Measurements from ENCODE around the gene PYROXD2. TPM values are rescaled to one million over a fixed set of nuclear protein-coding genes. Genes with fewer than 3 reads are reported as not detected.

PYROXD2 gene
- total RNA-seq, 2 donors from 2014 or later = 5.9 to 9.4 TPM

DNA sequence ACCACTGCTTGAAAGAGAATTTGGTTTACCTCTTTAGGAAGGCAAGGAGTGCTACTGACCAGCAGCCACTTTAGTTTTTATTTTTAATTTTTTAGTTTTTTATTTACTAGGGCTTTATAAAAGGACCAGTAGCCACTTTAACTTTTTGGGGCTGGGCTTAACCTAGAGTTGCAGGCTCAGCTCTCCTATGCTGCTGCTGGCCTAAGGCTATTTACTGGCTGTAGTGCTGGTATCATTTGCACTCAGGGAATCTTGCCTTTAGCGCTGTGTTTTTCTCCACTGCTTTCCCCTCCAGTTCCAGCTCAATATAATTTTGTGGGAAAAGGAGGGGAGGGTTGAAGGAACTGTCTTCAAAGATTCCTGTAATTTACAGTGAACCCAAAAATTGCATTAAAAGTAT, 18.4 kb upstream of the PYROXD2 start:
- Histone ChIP-seq H3K36me3 (peaks cover 23% of the 10 kb centered on the region), H3K27ac (no peak overlapping the region), H3K27me3 (no peaks in the 10 kb centered on the region), H3K9me3 (no peaks in the 10 kb centered on the region), H3K4me3 (no peak overlapping the region), H3K9ac (ENCODE audit: low read depth in 2 of 2, low read length in 2 of 2) (no peak overlapping the region), H3K4me1 (no peaks in the 10 kb centered on the region)
- intact Hi-C loops (cut with DNase I) = no loop called here
- DNase-seq = no peak
- no peak for TF ChIP-seq CTCF (IDR thresholded peaks at IDR 0.05)

DNA sequence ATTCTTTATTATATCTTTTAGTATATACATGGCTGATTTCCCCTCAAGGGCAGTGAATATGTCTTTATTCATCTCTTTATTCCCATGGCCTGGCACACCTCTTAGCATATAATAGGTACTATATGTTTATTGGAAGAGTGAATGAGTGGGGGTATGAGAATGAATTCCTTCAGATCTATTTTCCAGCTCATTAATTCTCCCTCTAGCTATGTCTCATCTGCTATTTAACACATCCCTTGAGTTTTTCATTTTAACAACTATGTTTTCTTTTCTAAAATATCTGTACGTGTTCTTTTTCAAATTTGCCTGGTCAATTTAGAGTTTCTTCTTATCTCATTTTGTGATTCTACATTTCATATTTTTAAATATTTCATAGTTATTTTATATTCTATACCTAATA, 17.3 kb upstream of the PYROXD2 start:
- Histone ChIP-seq H3K9ac (ENCODE audit: low read depth in 2 of 2, low read length in 2 of 2) (no peak overlapping the region), H3K36me3 (peaks cover 23% of the 10 kb centered on the region), H3K4me3 (no peak overlapping the region), H3K9me3 (no peaks in the 10 kb centered on the region), H3K27me3 (no peaks in the 10 kb centered on the region), H3K4me1 (no peaks in the 10 kb centered on the region), H3K27ac (no peak overlapping the region)
- TF ChIP-seq CTCF (IDR thresholded peaks at IDR 0.05) = no peak
- intact Hi-C loops (cut with DNase I) = no loop called here
- DNase-seq = no peak

DNA sequence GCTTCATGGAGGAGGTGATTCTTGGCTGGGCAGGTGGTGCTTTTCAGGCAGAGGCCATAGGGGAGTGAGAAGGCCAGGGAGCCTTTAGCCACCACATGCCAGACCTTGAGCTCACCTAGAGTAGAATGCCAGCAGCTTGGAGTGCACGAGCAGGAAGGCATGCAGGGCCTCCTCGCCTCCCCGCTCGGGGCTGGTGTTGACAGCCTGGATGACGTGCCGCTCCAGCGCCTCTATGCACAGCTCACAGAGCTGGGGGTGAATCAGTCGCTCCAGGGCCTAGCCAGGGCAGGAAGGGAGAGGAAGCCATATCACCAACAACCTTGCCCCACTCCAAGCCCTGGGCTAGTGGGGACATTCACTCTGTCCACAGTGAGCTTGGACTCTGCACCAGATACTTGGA, 16.0 kb upstream of the PYROXD2 start:
- Histone ChIP-seq H3K9ac (ENCODE audit: low read depth in 2 of 2, low read length in 2 of 2) (no peak overlapping the region), H3K4me3 (no peak overlapping the region), H3K27me3 (no peaks in the 10 kb centered on the region), H3K9me3 (no peaks in the 10 kb centered on the region), H3K27ac (no peak overlapping the region), H3K36me3 (peaks cover 25% of the 10 kb centered on the region), H3K4me1 (no peaks in the 10 kb centered on the region)
- no peak for DNase-seq
- TF ChIP-seq CTCF (IDR thresholded peaks at IDR 0.05) = no peak
- intact Hi-C loops (cut with DNase I) = no loop called here

- Histone ChIP-seq H3K27ac (no peak overlapping the region), H3K27me3 (no peaks in the 10 kb centered on the region), H3K9me3 (no peaks in the 10 kb centered on the region), H3K4me1 (no peaks in the 10 kb centered on the region), H3K36me3 (peaks cover 21% of the 10 kb centered on the region), H3K4me3 (no peak overlapping the region), H3K9ac (ENCODE audit: low read depth in 2 of 2, low read length in 2 of 2) (no peak overlapping the region)
- no peak for TF ChIP-seq CTCF (IDR thresholded peaks at IDR 0.05)
- intact Hi-C loops (cut with DNase I) = no loop called here
- DNase-seq = no peak
Measured at GRCh38 chr10:98430427-98430826, 15.4 kb upstream of the PYROXD2 start.

- Histone ChIP-seq H3K9me3 (no peaks in the 10 kb centered on the region), H3K27ac (no peak overlapping the region), H3K36me3 (peaks cover 15% of the 10 kb centered on the region), H3K4me1 (no peaks in the 10 kb centered on the region), H3K4me3 (no peak overlapping the region), H3K27me3 (no peaks in the 10 kb centered on the region), H3K9ac (ENCODE audit: low read depth in 2 of 2, low read length in 2 of 2) (no peak overlapping the region)
- intact Hi-C loops (cut with DNase I) = no loop called here
- TF ChIP-seq CTCF (IDR thresholded peaks at IDR 0.05) = no peak
- no peak for DNase-seq
Measured at GRCh38 chr10:98429320-98430072, 14.5 kb upstream of the PYROXD2 start.

Data from colonic mucosa (tissue), 4 donors.